ENCODE data around the gene CD209.

Gene CD209

DNA sequence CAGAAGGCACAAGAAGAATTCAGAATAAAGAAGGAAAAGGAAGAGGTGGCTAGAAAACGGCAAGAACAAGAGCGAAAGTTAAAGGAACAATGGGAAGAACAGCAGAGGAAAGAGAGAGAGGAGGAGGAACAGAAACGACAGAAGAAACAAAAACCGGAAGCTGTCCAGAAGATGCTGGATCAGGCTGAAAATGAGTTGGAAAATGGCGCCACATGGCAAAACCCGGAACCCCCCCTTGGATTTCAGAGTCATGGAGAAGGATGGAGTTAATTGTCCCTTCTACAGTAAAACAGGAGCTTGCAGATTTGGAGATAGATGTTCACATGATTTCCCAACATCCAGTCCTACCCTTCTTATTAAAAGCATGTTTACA, 6.7 kb downstream of the CD209 start:
- TF ChIP-seq, protein P1, sequence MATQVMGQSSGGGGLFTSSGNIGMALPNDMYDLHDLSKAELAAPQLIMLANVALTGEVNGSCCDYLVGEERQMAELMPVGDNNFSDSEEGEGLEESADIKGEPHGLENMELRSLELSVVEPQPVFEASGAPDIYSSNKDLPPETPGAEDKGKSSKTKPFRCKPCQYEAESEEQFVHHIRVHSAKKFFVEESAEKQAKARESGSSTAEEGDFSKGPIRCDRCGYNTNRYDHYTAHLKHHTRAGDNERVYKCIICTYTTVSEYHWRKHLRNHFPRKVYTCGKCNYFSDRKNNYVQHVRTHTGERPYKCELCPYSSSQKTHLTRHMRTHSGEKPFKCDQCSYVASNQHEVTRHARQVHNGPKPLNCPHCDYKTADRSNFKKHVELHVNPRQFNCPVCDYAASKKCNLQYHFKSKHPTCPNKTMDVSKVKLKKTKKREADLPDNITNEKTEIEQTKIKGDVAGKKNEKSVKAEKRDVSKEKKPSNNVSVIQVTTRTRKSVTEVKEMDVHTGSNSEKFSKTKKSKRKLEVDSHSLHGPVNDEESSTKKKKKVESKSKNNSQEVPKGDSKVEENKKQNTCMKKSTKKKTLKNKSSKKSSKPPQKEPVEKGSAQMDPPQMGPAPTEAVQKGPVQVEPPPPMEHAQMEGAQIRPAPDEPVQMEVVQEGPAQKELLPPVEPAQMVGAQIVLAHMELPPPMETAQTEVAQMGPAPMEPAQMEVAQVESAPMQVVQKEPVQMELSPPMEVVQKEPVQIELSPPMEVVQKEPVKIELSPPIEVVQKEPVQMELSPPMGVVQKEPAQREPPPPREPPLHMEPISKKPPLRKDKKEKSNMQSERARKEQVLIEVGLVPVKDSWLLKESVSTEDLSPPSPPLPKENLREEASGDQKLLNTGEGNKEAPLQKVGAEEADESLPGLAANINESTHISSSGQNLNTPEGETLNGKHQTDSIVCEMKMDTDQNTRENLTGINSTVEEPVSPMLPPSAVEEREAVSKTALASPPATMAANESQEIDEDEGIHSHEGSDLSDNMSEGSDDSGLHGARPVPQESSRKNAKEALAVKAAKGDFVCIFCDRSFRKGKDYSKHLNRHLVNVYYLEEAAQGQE (IDR thresholded peaks at IDR 0.05; ENCODE audit: insufficient read depth in 1 of 2, low read depth in 2 of 2, low read length in 2 of 2): no peak
- TF ChIP-seq POLR2AphosphoS5 (IDR thresholded peaks at IDR 0.05; ENCODE audit: low read depth, low read length): no peak
- no peak for TF ChIP-seq TAF1 (IDR thresholded peaks at IDR 0.05; ENCODE audit: borderline replicate concordance, insufficient read depth, low read length)
- no peak for TF ChIP-seq SIN3A (IDR thresholded peaks at IDR 0.05; ENCODE audit: borderline replicate concordance, insufficient read depth, low read length)
- no peak for TF ChIP-seq FOXP2 (optimal IDR thresholded peaks at IDR 0.05; ENCODE audit: borderline replicate concordance, extremely low read depth, extremely low read length, insufficient read depth)

DNA sequence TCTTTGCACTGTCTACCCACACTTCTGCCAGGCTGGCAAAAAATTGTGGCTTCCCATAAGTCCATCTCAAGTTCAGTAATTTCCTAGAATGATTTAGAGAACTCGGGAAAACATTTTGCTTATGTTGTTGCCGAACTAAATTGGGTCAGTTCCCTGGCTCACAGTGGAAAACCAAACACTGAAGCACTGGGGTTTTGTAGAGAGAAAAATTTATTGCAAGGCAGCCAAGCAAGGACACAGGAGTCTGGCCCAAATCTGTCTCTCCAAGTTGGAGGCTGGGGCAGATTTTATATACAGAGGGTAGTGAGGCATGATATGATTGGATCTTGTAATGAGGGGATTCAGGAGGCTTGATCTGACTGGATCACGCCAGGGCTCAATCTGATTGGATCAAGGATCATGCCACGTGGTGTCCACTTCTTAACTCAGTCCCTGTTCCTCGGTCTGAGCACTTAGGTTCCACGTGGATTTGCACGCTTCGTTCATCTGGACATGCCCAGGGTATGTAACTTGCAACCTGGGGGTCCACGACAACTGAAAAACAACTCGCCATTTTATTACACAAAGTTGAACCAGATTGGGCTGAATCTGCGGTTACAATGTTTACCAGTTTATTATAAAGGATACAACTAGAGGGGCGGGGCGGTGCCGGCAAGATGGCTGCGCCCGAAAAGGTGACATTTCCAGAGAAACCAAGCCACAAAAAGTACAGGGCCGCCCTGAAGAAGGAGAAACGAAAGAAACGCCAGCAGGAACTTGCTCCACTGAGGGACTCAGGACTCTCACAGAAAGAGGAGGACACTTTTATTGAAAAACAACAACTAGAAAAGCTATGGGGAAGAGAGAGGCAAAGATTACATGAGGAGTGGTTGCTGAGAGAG, 7.3 kb downstream of the CD209 start:
- TF ChIP-seq POLR2AphosphoS5 (IDR thresholded peaks at IDR 0.05; ENCODE audit: low read depth, low read length) (no peak), SIN3A (IDR thresholded peaks at IDR 0.05; ENCODE audit: borderline replicate concordance, insufficient read depth, low read length) (no peak), TAF1 (IDR thresholded peaks at IDR 0.05; ENCODE audit: borderline replicate concordance, insufficient read depth, low read length) (no peak), FOXP2 (optimal IDR thresholded peaks at IDR 0.05; ENCODE audit: borderline replicate concordance, extremely low read depth, extremely low read length, insufficient read depth) (no peak)
- TF ChIP-seq, protein P1 (IDR thresholded peaks at IDR 0.05; ENCODE audit: insufficient read depth in 1 of 2, low read depth in 2 of 2, low read length in 2 of 2): no peak

DNA sequence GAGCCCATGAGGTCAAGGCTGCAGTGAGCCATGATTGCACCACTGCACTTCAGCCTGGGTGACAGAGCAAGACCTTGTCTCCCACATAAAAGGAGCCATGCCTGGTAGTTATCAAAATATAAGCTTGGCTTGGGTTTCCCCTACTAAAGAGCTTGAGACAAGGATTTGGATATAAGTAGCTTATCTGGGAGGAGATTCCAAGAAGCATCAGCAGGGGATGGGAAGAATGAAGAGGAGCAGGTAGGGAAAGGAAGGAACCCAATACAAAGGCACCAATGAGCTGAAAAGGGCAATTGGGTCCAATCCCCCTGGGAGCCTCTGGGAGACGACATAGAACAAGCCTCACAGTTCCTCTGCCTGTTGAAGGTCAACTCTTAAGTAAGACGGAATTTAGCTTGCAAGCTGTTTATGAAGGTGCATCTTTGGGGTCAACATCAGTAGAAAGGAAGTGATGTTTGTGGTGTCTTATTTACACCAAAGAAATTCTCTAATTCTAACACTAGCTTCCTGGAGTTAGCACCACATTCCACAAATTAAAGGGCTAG, 8.1 kb downstream of the CD209 start:
- TF ChIP-seq POLR2AphosphoS5 (IDR thresholded peaks at IDR 0.05; ENCODE audit: low read depth, low read length) (no peak), FOXP2 (optimal IDR thresholded peaks at IDR 0.05; ENCODE audit: borderline replicate concordance, extremely low read depth, extremely low read length, insufficient read depth) (no peak), SIN3A (IDR thresholded peaks at IDR 0.05; ENCODE audit: borderline replicate concordance, insufficient read depth, low read length) (no peak), TAF1 (IDR thresholded peaks at IDR 0.05; ENCODE audit: borderline replicate concordance, insufficient read depth, low read length) (no peak)
- TF ChIP-seq, protein P1 (IDR thresholded peaks at IDR 0.05; ENCODE audit: insufficient read depth in 1 of 2, low read depth in 2 of 2, low read length in 2 of 2): no peak

DNA sequence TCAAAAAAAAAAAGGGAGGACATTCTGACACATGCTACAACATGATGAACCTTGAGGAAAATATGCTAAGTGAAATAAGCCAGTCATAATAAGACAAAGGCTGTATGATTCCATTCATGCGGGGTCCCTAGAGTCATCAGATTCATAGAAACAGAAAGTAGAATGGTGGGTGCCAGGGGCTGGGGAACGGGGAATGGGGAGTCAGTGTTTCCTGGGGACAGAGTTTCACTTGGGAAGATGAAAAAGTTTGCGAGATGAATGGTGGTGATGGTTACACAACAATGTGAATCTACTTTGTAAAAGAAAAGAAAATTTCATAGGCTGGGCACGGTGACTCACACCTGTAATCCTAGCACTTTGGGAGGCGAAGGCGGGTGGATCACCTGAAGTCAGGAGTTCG, 9.3 kb downstream of the CD209 start:
- TF ChIP-seq TAF1 (IDR thresholded peaks at IDR 0.05; ENCODE audit: borderline replicate concordance, insufficient read depth, low read length) (no peak), FOXP2 (optimal IDR thresholded peaks at IDR 0.05; ENCODE audit: borderline replicate concordance, extremely low read depth, extremely low read length, insufficient read depth) (no peak), POLR2AphosphoS5 (IDR thresholded peaks at IDR 0.05; ENCODE audit: low read depth, low read length) (no peak), SIN3A (IDR thresholded peaks at IDR 0.05; ENCODE audit: borderline replicate concordance, insufficient read depth, low read length) (no peak)
- TF ChIP-seq, protein P1 (IDR thresholded peaks at IDR 0.05; ENCODE audit: insufficient read depth in 1 of 2, low read depth in 2 of 2, low read length in 2 of 2): no peak

All from PFSK-1 (cell line).